OCI-LY7 (cell line): Measurements from ENCODE around the gene RNFT2. TPM values are rescaled to one million over a fixed set of nuclear protein-coding genes. Genes with fewer than 3 reads are reported as not detected.
"Not testable (repeated sequence)": the region's sequence is repeated elsewhere in the genome, so short reads cannot be mapped to it uniquely, and the experiment has no call there.

ENCODE experiments used
- BruUV-seq: library from RNA; stranded (reverse); fragments of 400-500 nt; replicated peaks from 2 replicates; lab custom pipeline; 2021; lab: Mats Ljungman, UMichigan
- CTCF ChIA-PET: fragments of 300-600 bp; sonication (Branson Sonifier 250); formaldehyde crosslinking; loops from one replicate; lab custom pipeline; 2022; ENCODE audit warnings: antibody characterized with exemption; ENCODE audit not compliant: unreplicated experiment; lab: Charles Lee
- POLR2A ChIA-PET: fragments of 300-600 bp; sonication (Branson Sonifier 250); formaldehyde crosslinking; loops from one replicate; lab custom pipeline; 2022; ENCODE audit warnings: antibody characterized with exemption; lab: Charles Lee
- DNase-seq: peaks from one replicate; pipeline ENCODE4 v3.0.0-alpha.2; 2015; ENCODE audit warnings: low spot score
- H2AFZ ChIP-seq: fragments of 200-600 bp; sonication (generic), shearing (Covaris generic); 2 replicates; pipeline ENCODE4 v1.6.1; 2014; ENCODE audit warnings: mild to moderate bottlenecking, antibody characterized with exemption, low read length, moderate library complexity
- H3K27ac ChIP-seq: fragments of 200-600 bp; sonication (generic); 2 replicates; pipeline ENCODE4 v1.5.1; 2014; ENCODE audit warnings: mixed run types, low read depth, mild to moderate bottlenecking, moderate library complexity, low read length, inconsistent platforms; ENCODE audit not compliant: poor library complexity, severe bottlenecking
- H3K36me3 ChIP-seq: fragments of 200-600 bp; sonication (generic); 2 replicates; pipeline ENCODE4 v1.6.1; 2014; ENCODE audit warnings: mild to moderate bottlenecking, antibody characterized with exemption, low read length, moderate library complexity, mixed read lengths; ENCODE audit not compliant: insufficient read depth
- H3K4me1 ChIP-seq: fragments of 200-600 bp; sonication (generic); 2 replicates; pipeline ENCODE4 v1.5.1; 2014; ENCODE audit warnings: mild to moderate bottlenecking, low read length; ENCODE audit not compliant: insufficient read depth, poor library complexity, severe bottlenecking
- H3K4me2 ChIP-seq: fragments of 200-600 bp; sonication (generic); 2 replicates; pipeline ENCODE4 v1.6.1; 2014; ENCODE audit warnings: mild to moderate bottlenecking, low read length
- H3K4me3 ChIP-seq: fragments of 200-600 bp; sonication (generic); 2 replicates; pipeline ENCODE4 v1.5.1; 2014; ENCODE audit warnings: mild to moderate bottlenecking, low read depth, low read length; ENCODE audit not compliant: poor library complexity, severe bottlenecking
- H3K79me2 ChIP-seq: fragments of 200-600 bp; sonication (generic); 2 replicates; pipeline ENCODE4 v1.6.1; 2016; ENCODE audit warnings: low read depth, mild to moderate bottlenecking, low read length, moderate library complexity, mixed read lengths; ENCODE audit not compliant: insufficient read depth
- H3K9me2 ChIP-seq: fragments of 200-600 bp; sonication (generic); 2 replicates; pipeline ENCODE4 v1.6.1; 2016; ENCODE audit warnings: mild to moderate bottlenecking, low read length, mixed read lengths; ENCODE audit not compliant: insufficient read depth
- H3K9me3 ChIP-seq: fragments of 200-600 bp; sonication (generic); 2 replicates; pipeline ENCODE4 v1.6.1; 2014; ENCODE audit warnings: mild to moderate bottlenecking, mixed run types, low read length, mixed read lengths
- H4K20me1 ChIP-seq: fragments of 200-600 bp; sonication (generic); 2 replicates; pipeline ENCODE4 v1.6.1; 2014; ENCODE audit warnings: mild to moderate bottlenecking, antibody characterized with exemption, low read length, moderate library complexity, mixed read lengths; ENCODE audit not compliant: insufficient read depth
- EZH2phosphoT487 ChIP-seq: fragments of 200-600 bp; sonication (generic); IDR thresholded peaks from 2 replicates; pipeline ENCODE4 v1.6.1; 2018; ENCODE audit warnings: low read depth, borderline replicate concordance, mild to moderate bottlenecking, mixed run types, antibody characterized with exemption, low read length, moderate library complexity, mixed read lengths
- intact Hi-C: fragments of 100-400 bp; cut with micrococcal nuclease; formaldehyde crosslinking; loops from one replicate; pipeline ENCODE4 v1.10.0; 2022; ENCODE audit not compliant: unreplicated experiment
- total RNA-seq, 2 experiments: library from RNA; depleted of rRNA in 1 of 2; stranded (reverse); fragments of >200 nt in 1 of 2; shearing (Covaris generic) in 1 of 2; gene quantifications; 2 replicates each; pipeline ENCODE4 v1.2.3, GENCODE V29; 2014 to 2022
- TF ChIP-seq, protein P1 (sequence below): fragments of 200-600 bp; sonication (generic); conservative IDR thresholded peaks from 2 replicates; pipeline ENCODE4 v1.5.1; 2014; ENCODE audit warnings: mild to moderate bottlenecking, antibody characterized with exemption, low read length, moderate library complexity, mixed read lengths

RNFT2 gene
- total RNA-seq, 2 experiments from 2014 or later = 40.2 to 62.2 TPM

DNA sequence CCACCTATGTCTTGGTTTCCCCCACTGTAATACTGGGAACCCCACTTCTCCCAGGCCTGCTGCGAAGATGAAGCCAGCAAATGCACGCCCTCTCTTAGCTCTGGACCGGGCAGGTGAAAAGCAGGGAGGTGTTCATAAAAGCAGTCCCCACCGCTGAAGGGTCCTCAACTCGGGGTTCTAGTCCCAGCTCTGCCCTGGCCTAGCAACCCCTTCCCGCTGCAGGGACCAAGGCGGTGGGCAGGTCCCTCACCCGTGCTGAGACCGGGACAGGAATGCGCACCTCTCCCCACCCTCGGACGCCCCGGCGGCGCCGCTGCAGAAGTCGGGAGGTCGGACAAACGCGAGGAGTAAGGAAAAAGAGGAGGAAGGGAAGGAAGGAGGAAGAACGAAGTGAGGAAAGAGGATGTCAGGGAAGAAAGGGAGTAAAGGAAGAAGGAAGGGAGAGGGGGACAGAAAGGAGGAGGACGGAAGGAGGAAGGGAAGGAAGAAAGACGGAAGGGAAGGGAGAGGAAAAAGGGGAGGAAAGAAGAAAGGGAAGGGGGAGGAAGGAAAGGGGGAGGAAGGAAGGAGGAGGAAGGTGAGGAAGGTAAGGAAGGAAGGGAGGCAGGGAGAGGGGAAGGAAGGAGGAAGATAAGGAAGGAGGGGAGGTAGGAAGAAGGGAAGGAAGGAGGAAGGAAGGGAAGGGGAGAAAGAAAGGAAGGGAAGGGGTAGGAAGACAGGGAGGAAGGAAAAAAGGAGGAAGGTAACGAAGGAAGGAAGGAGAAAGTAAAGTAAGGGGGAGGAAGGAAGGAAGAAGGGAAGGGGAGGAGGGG lies 947 bp upstream of the RNFT2 start:
- ChIA-PET POLR2A (interaction anchor here (0.6 kb wide), 1 partner anchor 81 kb away, joined by 3 read pairs; no protein-coding TSS in a partner anchor), CTCF (interaction anchor here (0.9 kb wide), 1 partner anchor 23 kb away, joined by 3 read pairs; no protein-coding TSS in a partner anchor)
- peaks cover 17% of the 10 kb centered on the region for H3K4me1 ChIP-seq
- peak overlapping the region; percentile 81 for H3K4me3 ChIP-seq
- intact Hi-C loops = loop anchor here (2.0 kb wide), 1 partner anchor 28 kb away; no protein-coding TSS in a partner anchor
- H3K9me2 ChIP-seq = no peaks in the 10 kb centered on the region
- H3K4me2 ChIP-seq = peak overlapping the region; percentile 92
- peak overlapping the region; percentile 38 for H3K27ac ChIP-seq
- TF ChIP-seq, protein P1, sequence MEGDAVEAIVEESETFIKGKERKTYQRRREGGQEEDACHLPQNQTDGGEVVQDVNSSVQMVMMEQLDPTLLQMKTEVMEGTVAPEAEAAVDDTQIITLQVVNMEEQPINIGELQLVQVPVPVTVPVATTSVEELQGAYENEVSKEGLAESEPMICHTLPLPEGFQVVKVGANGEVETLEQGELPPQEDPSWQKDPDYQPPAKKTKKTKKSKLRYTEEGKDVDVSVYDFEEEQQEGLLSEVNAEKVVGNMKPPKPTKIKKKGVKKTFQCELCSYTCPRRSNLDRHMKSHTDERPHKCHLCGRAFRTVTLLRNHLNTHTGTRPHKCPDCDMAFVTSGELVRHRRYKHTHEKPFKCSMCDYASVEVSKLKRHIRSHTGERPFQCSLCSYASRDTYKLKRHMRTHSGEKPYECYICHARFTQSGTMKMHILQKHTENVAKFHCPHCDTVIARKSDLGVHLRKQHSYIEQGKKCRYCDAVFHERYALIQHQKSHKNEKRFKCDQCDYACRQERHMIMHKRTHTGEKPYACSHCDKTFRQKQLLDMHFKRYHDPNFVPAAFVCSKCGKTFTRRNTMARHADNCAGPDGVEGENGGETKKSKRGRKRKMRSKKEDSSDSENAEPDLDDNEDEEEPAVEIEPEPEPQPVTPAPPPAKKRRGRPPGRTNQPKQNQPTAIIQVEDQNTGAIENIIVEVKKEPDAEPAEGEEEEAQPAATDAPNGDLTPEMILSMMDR = no peak
- no peak for TF ChIP-seq EZH2phosphoT487
- peaks cover 63% of the 10 kb centered on the region for H3K79me2 ChIP-seq
- DNase-seq = no peak
- BruUV-seq = no TSS peak
- H3K9me3 ChIP-seq = no peaks in the 10 kb centered on the region
- H4K20me1 ChIP-seq = 0 out of 2 replicates have a peak, but pooled peaks cover 9% of the 10 kb centered on the region
- no peak overlapping the region for H2AFZ ChIP-seq
- H3K36me3 ChIP-seq = peaks cover 48% of the 10 kb centered on the region

DNA sequence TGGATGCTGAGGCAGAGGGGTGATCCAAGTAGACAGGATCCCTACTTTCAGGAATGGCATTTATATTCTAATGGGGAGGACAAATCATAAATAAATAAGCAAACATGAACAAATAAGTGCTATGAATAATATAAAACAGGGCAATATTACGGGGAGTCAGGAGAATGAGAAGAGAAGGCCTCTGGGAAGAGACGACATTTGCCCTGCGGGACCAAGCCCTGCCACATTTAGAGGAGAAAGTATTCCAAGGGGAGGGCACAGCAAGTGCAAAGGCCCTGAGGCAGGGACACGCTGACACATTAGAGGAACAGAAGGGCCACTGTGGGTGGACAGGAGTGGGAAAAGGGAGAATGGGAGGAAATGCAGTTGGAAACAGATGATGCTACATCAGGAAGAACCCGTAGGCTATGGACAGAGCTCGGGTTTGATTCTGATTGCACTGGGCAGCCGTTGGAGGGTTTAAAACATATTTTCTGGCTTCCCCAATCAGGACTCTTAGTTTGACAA lies 1.3 kb downstream of the RNFT2 start:
- Histone ChIP-seq H4K20me1 (0 out of 2 replicates have a peak, but pooled peaks cover 9% of the 10 kb centered on the region), H3K27ac (peak overlapping the region; percentile 65), H3K4me2 (peak overlapping the region; percentile 93), H3K4me3 (peak overlapping the region; percentile 80), H3K36me3 (peaks cover 42% of the 10 kb centered on the region), H3K79me2 (peaks cover 43% of the 10 kb centered on the region), H3K9me2 (no peaks in the 10 kb centered on the region), H3K9me3 (no peaks in the 10 kb centered on the region), H3K4me1 (peaks cover 22% of the 10 kb centered on the region), H2AFZ (no peak overlapping the region)
- intact Hi-C loops = no loop called here
- DNase-seq = no peak
- no TSS peak for BruUV-seq
- CTCF ChIA-PET = no interaction called here
- TF ChIP-seq, protein P1 = no peak
- no peak for TF ChIP-seq EZH2phosphoT487
- POLR2A ChIA-PET = no interaction called here

DNA sequence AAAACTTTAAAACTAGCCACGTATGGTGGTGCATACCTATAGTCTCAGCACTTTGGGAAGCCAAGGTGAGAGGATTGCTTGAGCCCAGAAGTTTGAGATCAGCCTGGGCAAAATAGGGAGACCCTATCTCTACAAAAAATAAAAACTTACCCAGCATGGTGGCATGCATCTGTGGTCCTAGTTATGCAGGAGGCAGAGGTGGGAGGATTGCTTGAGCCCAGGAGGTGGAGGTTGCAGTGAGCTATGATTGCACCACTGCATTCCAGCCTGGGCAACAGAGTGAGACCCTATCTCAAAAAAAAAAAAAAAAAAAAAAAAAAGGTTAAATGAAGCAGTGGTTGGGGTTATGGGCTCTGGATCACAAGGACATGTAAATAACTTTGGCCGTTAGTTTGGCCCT lies 4.7 kb downstream of the RNFT2 start:
- intact Hi-C loops, BruUV-seq, H2AFZ ChIP-seq, H3K4me2 ChIP-seq, H3K9me3 ChIP-seq, CTCF ChIA-PET, H3K4me3 ChIP-seq, H3K9me2 ChIP-seq, DNase-seq, H3K27ac ChIP-seq, H4K20me1 ChIP-seq: not testable (repeated sequence)
- peaks cover 58% of the 10 kb centered on the region for H3K36me3 ChIP-seq
- peaks cover 13% of the 10 kb centered on the region for H3K79me2 ChIP-seq
- peaks cover 14% of the 10 kb centered on the region for H3K4me1 ChIP-seq
- POLR2A ChIA-PET = interaction anchor here (0.7 kb wide), 1 partner anchor 133 kb away, joined by 4 read pairs; no protein-coding TSS in a partner anchor
